ENCODE measurements around the gene FBN1. TPM values are rescaled to one million over a fixed set of nuclear protein-coding genes. Genes with fewer than 3 reads are reported as not detected.

Gene FBN1
- total RNA-seq, 2 experiments from 2014 or later: 1.1 to 1.6 TPM

DNA sequence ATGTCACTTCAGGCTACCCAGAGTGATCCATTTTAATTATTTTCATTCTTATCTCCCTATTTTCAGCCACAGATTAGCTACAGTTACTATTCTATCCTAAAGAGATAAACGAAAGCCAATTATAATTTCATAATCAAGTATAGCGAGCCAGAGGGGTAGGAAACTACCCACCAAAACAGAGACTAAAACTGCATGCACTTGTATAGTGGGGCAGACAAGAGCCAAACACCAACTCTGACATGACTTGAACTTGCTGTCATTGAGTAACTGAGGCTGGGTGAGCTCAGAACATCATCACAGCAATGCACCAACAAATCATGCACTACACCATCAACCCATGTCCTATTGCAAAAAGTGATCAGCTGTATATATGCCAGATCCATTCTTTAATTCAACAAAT, 64.8 kb downstream of the FBN1 start:
- Mint-ChIP-seq H3K27me3 (no peaks in the 10 kb centered on the region), H3K4me1 (no peaks in the 10 kb centered on the region), H3K9me3 (no peaks in the 10 kb centered on the region), H3K36me3 (ENCODE audit: low read depth) (no peaks in the 10 kb centered on the region), H3K27ac (no peak overlapping the region), H3K4me3 (no peak overlapping the region)
- no peak for DNase-seq
- ChIA-PET CTCF (no interaction called here), POLR2A (no interaction called here)

DNA sequence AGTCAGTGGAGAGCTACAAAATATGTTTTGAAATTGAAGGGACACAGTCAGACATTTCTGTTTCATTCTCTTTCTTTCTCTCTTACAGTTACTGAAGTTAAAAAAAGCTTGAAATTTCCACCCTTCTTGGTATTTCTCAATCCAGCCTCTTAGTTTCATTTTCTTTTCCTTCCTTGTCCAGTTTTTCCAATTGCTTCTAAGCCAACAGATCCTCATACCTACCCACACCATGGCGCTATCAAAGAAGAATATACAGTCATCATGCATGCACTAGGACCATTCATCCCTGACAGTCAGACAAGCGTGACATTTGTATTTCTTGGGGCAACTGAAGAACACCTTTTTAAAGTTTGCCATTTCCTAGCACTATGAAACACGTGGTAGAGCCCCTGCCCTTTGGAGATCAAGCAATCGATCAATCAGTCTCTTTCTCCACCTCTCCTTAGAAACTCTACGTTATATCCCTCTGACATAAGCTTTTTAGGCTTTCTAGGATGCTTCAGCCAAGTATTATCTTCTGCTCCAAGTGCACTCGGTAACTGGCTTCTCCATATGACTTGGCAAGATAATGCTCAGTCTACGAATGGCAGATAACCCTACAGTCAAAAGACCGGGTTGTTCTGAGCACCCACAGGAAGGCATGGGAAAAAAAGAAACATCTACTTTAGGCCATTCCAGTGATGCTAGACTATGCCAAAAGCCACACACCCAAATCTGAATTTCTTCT, 65.4 kb downstream of the FBN1 start:
- no peak for DNase-seq
- ChIA-PET POLR2A (no interaction called here), CTCF (no interaction called here)
- no peaks in the 10 kb centered on the region for H3K4me1 Mint-ChIP-seq
- H3K9me3 Mint-ChIP-seq: no peaks in the 10 kb centered on the region
- no peaks in the 10 kb centered on the region for H3K27me3 Mint-ChIP-seq
- no peak overlapping the region for H3K27ac Mint-ChIP-seq
- no peak overlapping the region for H3K4me3 Mint-ChIP-seq
- H3K36me3 Mint-ChIP-seq (ENCODE audit: low read depth): no peaks in the 10 kb centered on the region

DNA sequence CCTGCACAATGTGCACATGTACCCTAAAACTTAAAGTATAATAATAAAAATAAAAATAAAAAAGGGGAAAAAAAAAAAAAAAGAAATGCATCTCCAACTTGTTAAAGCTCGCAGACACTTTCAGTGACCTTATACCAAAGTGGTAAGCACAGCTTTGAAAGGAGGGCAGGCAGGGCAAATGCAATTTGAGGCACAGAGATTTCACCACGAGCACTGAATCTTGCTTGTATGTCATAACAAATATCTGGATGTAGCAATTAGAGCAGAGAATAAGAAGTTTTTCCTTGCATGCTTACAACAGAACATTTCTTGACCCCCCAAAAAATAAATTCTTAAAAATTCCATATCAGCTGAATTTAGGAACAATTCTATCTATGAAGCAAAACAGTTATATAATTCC, 66.5 kb downstream of the FBN1 start:
- H3K4me1 Mint-ChIP-seq: no peaks in the 10 kb centered on the region
- H3K27me3 Mint-ChIP-seq: no peaks in the 10 kb centered on the region
- ChIA-PET POLR2A (no interaction called here), CTCF (interaction anchor here (0.6 to 1.2 kb wide), 4 partner anchors 13 to 1481 kb away, joined by 3 to 5 read pairs (median 3); no protein-coding TSS in a partner anchor)
- no peak for DNase-seq
- no peak overlapping the region for H3K4me3 Mint-ChIP-seq
- H3K36me3 Mint-ChIP-seq (ENCODE audit: low read depth): no peaks in the 10 kb centered on the region
- no peaks in the 10 kb centered on the region for H3K9me3 Mint-ChIP-seq
- H3K27ac Mint-ChIP-seq: no peak overlapping the region

DNA sequence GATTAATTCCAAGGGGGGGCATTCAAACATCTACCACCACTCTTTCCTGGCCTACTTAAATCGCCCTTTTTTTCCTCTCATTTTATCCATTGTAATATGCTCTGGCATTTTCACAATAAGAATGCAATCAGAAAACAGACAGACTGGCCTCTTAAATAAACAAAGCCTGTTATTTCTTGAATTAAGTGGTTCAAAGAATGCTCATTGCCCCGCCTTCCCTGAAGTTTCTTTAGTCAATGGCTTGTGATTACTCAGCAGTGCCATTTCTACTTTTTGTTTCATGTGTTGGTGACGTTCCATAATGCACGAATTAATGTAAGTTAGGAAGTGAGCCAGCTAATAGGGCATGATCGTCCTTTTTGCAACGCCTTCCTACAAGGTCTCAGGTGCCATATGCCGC, 68.0 kb downstream of the FBN1 start:
- peaks cover 5% of the 10 kb centered on the region for H3K27me3 Mint-ChIP-seq

DNA sequence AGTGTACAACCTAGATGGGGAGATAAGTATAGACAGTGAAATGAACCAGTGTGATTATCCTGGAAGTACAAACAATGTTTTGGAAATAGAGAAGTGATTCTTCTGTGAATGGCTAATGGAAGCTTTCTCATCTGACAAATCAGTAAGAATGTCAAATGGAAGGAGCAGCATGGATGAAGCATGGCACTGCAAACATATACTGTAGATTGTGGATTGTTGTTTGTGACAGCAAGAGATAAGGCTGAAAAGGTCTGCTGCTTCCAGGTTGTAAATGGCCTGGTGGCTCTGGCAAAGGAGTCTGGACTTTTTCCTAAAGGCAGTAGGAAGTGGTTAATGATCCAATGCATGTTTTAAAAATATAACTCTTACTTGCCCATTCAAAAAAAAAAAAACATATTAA, 71.3 kb downstream of the FBN1 start:
- H3K27ac Mint-ChIP-seq: no peak overlapping the region
- H3K9me3 Mint-ChIP-seq: no peaks in the 10 kb centered on the region
- no peak for DNase-seq
- CTCF ChIA-PET: no interaction called here
- H3K36me3 Mint-ChIP-seq (ENCODE audit: low read depth): no peaks in the 10 kb centered on the region
- H3K4me1 Mint-ChIP-seq: no peaks in the 10 kb centered on the region
- no peak overlapping the region for H3K4me3 Mint-ChIP-seq
- H3K27me3 Mint-ChIP-seq: peaks cover 5% of the 10 kb centered on the region
- POLR2A ChIA-PET: no interaction called here

More for the DNA sequence above, 68.0 kb downstream of the FBN1 start:
- H3K9me3 Mint-ChIP-seq: no peaks in the 10 kb centered on the region
- DNase-seq: no peak
- ChIA-PET CTCF (no interaction called here), POLR2A (no interaction called here)
- H3K4me1 Mint-ChIP-seq: no peaks in the 10 kb centered on the region
- H3K36me3 Mint-ChIP-seq (ENCODE audit: low read depth): no peaks in the 10 kb centered on the region
- H3K4me3 Mint-ChIP-seq: no peak overlapping the region
- H3K27ac Mint-ChIP-seq: no peak overlapping the region

DNA sequence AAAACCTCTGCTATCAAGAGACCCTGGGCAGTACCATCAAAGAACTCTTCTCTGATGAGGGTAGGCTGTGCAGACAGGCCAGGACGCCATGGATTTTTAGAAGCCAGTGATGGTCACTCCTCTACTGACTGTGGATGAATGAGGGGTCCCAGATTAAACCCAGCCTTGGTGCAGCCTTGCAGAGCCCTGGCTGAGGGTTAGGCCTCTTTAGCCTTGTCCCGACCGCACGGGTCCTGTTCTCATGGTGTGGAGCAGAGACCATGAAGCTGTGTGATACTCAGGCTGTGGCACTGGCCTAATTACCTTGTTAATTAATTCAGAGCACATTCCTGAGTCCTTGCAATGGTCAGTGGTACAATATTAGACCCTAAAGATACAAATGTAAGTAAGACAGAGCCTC, 71.7 kb downstream of the FBN1 start:
- ChIA-PET POLR2A (no interaction called here), CTCF (no interaction called here)
- Mint-ChIP-seq H3K36me3 (ENCODE audit: low read depth) (no peaks in the 10 kb centered on the region), H3K9me3 (no peaks in the 10 kb centered on the region), H3K27me3 (peaks cover 5% of the 10 kb centered on the region), H3K4me1 (no peaks in the 10 kb centered on the region), H3K27ac (no peak overlapping the region), H3K4me3 (no peak overlapping the region)
- no peak for DNase-seq

DNA sequence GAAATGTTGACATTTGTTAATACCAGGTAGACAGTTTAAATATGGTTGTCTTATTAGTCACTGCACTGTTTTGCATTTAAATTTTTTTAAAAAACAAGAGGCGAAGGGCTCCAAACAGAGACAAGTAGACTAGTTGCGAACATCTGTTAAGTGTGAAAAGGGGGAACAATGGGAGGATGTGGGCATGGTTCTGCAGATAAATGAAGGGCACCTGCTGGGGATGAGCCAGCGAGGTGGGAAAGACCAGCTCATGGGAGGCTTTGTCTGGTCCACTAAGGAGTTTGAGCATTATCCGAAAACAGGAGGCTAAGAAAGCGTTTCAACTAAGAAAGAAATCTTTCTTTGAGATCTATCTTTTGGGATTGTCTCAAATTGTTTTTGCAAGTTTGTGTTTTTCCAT, 72.7 kb downstream of the FBN1 start:
- ChIA-PET CTCF (no interaction called here), POLR2A (no interaction called here)
- no peak for DNase-seq
- Mint-ChIP-seq H3K4me3 (no peak overlapping the region), H3K9me3 (no peaks in the 10 kb centered on the region), H3K36me3 (ENCODE audit: low read depth) (no peaks in the 10 kb centered on the region), H3K4me1 (no peaks in the 10 kb centered on the region), H3K27me3 (peaks cover 6% of the 10 kb centered on the region), H3K27ac (no peak overlapping the region)

DNA sequence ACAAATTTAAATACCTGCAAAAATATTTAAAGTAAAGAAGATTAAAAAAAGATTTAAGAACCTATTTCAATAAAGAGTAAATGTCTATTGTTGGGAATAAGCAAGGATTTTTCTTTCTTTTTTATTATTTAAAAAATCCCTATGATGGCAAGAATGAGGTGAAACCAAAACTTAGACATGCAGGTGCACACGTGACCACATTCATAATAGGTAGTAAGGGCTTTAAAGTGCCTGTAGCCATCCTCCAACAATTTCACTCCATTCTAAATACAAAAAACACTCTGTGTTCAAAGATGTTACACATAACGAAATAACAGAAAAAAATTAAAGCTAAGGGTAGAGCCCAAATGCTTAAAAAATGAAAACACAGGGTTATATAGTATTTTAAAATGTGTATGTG, 74.0 kb downstream of the FBN1 start:
- no peaks in the 10 kb centered on the region for H3K4me1 Mint-ChIP-seq
- POLR2A ChIA-PET: no interaction called here
- no peaks in the 10 kb centered on the region for H3K36me3 Mint-ChIP-seq (ENCODE audit: low read depth)
- H3K27me3 Mint-ChIP-seq: peaks cover 12% of the 10 kb centered on the region
- no peak for DNase-seq
- H3K27ac Mint-ChIP-seq: no peak overlapping the region
- no peaks in the 10 kb centered on the region for H3K9me3 Mint-ChIP-seq
- H3K4me3 Mint-ChIP-seq: no peak overlapping the region
- CTCF ChIA-PET: no interaction called here

DNA sequence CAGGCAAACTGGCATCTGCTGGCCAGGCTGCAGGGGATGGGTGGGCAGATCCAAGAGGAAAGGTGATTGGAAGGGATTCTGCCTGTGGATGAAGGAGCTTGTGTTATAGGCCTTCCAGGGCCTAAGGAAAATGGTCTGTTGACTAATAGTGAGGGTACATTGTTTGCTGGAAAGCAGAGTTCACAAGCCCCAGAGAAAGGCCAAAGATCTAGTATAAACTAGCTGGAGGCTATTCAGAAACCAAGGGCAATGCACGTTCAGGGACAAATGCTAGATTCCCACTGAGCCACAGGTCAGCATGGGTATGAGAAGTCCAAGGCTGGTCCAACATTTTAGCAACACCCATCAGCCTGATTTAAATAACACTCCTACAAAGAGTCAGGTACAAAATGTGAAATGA, 74.7 kb downstream of the FBN1 start:
- Mint-ChIP-seq H3K9me3 (no peaks in the 10 kb centered on the region), H3K4me3 (no peak overlapping the region), H3K4me1 (no peaks in the 10 kb centered on the region), H3K36me3 (ENCODE audit: low read depth) (no peaks in the 10 kb centered on the region), H3K27me3 (peaks cover 16% of the 10 kb centered on the region), H3K27ac (no peak overlapping the region)
- CTCF ChIA-PET: no interaction called here
- POLR2A ChIA-PET: no interaction called here
- DNase-seq: no peak

DNA sequence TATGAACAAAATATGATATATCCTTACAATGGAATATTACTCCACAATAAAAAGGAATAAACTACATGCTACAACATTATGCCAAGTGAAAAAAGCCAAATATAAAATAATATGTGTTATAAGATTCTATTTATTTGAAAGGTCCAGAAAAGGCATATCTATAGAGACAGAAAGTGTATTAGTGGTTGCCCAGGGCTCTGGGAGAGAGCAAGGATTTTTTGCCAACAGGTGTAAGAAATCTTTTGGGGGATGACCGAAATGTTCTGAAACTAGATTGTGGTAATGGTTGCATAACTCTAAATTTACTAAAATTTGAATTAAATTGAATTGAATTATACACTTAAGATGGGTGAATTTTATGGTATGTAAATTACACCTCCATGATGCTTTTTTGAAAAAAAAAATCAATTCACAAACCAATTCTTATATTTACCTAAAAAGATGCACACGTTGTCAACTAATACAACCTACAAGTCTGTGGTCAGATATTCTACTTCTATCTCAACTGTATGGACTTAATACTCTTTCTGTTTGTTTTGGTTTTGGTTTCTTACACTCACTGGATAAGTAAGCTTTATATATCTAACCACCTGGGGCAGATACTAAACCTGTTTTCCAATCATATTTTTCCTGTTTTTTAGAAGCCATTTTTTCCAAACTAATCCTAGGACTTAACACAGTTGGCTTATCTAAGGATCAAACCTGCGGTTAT, 75.8 kb downstream of the FBN1 start:
- POLR2A ChIA-PET: no interaction called here
- CTCF ChIA-PET: no interaction called here
- Mint-ChIP-seq H3K27ac (no peak overlapping the region), H3K9me3 (no peaks in the 10 kb centered on the region), H3K4me1 (no peaks in the 10 kb centered on the region), H3K4me3 (no peak overlapping the region), H3K27me3 (peaks cover 16% of the 10 kb centered on the region), H3K36me3 (ENCODE audit: low read depth) (no peaks in the 10 kb centered on the region)
- DNase-seq: no peak

DNA sequence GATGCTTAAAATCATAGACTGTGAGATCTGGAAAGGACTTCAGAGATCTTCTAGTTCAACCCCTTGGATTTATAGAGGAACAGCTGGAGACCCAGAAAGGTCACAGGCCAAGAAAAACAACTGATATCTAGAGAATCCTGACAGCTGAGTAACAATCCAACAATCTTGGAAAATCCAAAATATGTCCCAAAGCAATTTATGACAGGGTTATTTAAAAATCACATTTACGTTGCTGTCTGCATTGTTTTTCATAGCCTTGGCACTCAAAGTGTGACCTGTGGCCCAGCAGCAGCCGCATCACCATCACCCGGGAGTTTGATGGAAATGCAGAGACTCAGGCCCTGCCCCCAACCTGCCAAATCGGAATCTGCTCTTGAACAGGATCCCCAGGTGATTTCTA, 78.8 kb downstream of the FBN1 start:
- CTCF ChIA-PET: no interaction called here
- no peak for DNase-seq
- H3K27me3 Mint-ChIP-seq: peaks cover 13% of the 10 kb centered on the region
- H3K4me3 Mint-ChIP-seq: no peak overlapping the region
- POLR2A ChIA-PET: no interaction called here
- no peaks in the 10 kb centered on the region for H3K4me1 Mint-ChIP-seq
- no peaks in the 10 kb centered on the region for H3K36me3 Mint-ChIP-seq (ENCODE audit: low read depth)
- no peak overlapping the region for H3K27ac Mint-ChIP-seq
- H3K9me3 Mint-ChIP-seq: no peaks in the 10 kb centered on the region

DNA sequence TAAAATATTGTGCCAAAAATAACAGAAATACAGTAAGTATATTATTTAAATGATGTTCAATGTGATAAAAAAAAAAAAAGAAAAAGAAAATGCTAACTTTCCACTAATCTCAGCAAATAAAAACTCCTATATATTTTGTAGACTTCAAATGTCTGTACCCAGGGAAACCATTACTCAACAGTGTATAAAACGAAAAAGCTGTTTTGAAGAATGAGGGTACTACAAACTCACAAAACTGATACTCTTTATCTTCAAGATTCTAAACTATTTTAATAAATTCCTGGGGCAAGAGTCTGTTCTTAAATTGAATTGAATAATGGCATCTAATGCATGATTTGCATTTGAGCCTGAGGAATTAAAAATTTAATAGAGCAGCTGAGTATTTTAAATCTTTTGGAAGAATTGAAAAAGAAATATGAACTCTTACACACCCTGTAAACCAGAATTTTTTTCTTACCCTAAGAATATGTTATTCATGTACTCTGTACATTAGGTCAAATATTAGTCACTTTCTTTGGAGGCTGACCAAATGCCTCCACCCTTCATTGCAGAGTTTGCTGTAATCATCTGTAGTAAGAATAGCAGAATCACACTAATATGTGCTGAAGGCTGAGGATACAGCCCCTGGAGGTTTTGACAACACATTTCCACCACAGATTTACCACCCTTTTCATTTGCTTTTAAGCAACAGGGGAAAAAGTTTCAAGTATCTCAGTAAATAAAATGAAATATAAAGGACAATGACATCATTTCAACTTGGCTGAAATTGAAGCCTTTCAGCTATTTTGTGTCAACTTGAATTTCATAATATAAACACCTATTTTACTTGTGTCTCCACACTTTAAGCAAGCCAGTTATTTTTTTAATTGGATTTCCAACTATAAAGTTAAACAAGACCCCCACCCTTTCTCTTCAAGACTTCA, 79.7 kb downstream of the FBN1 start:
- CTCF ChIA-PET: no interaction called here
- Mint-ChIP-seq H3K9me3 (no peaks in the 10 kb centered on the region), H3K4me3 (no peak overlapping the region)

DNA sequence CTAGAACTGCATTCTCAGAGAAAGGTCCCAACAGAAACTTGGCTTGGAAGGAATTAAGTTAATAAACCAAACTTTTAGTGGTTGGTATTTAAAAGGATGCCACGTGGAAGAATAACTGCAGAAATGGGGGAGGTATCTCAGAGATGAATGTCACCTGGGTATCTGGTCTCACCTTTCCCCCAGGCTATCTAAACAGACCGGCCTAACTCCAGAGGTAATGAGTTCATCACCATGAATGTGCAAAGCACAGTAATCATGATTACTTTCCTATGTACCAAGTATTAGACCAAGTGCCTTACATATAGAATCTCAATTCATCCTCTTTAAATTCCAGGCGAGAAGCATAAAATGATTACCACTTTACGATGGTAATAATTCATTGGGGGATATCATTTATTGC, 80.8 kb downstream of the FBN1 start:
- Mint-ChIP-seq H3K27ac (no peak overlapping the region), H3K4me1 (no peaks in the 10 kb centered on the region), H3K27me3 (peaks cover 13% of the 10 kb centered on the region), H3K4me3 (no peak overlapping the region), H3K9me3 (no peaks in the 10 kb centered on the region), H3K36me3 (ENCODE audit: low read depth) (no peaks in the 10 kb centered on the region)
- POLR2A ChIA-PET: no interaction called here
- CTCF ChIA-PET: no interaction called here
- no peak for DNase-seq

More for the DNA sequence above, 79.7 kb downstream of the FBN1 start:
- Mint-ChIP-seq H3K36me3 (ENCODE audit: low read depth) (no peaks in the 10 kb centered on the region), H3K27me3 (peaks cover 13% of the 10 kb centered on the region), H3K27ac (no peak overlapping the region), H3K4me1 (no peaks in the 10 kb centered on the region)
- POLR2A ChIA-PET: no interaction called here
- DNase-seq: no peak

Measured in activated CD4-positive, alpha-beta T cell treated with anti-CD3 and anti-CD28 coated beads, Interleukin-2, amount 10 ng/mL, durations not matched to agents 7 days and 5 days (primary cell).